DMS79 treated with DMSO at 0.1 percent for 48 hours (cell line): ENCODE data around the gene CEBPE.

Source experiments
- DNase-seq: peaks from one replicate; lab custom pipeline; 2025; lab: John Stamatoyannopoulos, UW

Gene CEBPE

DNA sequence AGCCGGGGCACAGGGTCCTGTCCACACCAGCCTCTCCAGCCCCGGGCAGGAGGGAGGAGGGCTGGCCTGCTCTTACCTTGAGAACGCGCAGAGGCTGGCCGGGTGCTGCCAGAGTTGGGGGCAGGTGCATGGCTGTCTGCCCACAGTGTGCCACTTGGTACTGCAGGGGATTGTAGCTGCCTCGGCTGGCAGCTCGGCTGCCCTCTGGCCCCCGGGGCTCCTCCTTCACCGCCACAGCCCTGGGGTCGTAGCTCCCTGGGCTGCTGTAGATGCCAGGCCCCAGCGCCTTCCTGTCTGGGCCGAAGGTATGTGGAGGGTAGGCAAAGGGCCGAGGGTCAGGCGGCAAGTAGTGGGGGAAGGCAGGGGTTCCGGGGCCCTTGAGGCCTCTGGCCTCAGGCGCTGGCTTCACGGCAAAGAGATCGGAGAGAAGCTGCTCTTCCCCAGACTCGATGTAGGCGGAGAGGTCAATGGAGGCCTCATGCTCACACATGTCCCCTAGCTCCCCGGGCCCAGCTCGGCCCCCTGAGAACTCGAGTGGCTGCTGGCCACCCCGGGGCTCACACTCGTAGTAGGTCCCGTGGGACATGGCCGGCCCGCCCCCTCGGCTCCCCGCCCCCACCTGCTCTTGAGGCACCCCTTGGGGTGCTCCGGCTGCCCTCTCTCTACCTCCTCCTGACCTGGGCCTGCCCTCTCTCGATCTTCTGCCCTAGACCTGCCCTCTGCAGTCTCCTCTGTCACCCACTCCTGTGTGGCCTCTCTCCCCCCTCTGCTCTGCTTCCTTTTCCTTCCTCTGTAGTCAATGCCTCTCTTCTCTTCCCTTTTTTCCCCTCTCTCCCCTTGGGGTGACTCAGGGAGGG is at the start of gene CEBPE:
Gene CEBPE, minus strand, starts transcription at position 750 of the 857 bp plus-strand sequence. Its CDS starts 164 bp downstream, at position 586.
- DNase-seq: no peak

DNA sequence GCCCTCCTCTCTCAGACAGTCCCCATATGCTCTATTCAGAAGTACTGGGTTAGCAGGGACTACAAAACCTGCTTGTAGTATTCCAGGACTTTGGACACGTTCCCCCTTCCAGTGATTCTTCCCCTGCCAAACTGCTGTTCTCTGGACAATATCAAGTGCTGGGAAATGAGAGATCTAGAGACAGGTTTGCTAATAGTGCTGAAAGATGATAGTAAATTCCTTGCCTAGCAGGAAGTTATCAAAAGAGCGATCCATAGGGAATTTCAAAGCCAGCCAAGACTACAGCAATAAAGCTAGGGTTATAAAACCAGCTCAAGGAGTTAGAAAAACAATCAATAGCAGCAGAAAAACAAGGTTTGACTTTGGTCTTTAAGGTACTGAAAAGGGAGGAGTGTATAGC is 49.2 kb upstream of the CEBPE start:
- DNase-seq: no peak

DNA sequence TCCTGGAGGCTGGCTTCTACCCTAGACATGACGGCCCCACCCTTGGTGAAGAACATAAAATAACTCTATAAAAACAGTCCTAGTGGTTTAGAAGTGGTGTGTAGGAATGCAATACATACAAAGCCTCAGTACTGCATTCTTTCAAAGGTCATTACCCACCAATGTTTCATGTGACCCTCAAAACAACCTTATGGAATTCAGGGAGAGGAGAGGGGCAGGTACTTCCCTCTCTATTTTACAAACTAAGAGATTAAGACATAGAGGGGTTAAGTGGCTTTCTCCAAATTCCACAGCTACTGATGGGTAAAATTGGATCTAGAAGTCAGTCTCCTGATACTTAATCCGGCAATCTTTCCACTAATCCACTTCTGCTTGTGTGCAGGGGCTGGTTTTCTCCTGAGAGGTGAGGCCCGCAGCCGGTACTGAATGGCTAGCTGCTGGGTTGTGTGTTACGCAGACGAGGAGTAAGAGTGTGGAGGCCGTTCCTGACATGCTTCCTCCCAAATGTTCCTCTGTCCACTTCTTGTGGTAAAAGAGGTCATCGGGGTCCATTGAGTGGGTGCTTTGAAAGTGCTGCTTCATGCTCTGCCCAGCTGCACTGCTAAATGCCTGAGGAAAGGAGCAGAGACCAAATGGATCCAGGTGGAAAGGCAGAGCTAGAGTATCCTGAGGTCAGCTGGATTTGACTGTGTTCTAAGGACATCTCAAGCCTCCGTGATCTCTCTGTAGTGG is 48.2 kb upstream of the CEBPE start:
- DNase-seq: no peak

DNA sequence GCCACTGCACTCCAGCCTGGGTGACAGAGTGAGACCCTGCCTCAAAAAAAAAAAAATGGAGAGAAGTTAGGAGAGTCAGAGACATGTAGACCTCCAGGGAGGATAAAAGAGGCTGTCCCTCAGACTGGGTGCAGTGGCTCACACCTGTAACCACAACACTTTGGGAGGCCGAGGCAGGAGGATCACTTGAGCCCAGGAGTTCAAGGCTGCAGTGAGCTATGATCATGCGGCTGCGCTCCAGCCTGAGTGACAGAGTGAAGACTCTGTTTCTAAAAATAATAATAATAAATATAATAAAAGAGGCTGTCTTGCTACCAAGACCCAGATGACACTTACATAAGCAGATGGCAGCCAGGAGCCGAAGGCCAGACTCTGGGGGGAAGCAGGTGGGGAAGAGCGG is 45.9 kb upstream of the CEBPE start:
- DNase-seq: no peak

DNA sequence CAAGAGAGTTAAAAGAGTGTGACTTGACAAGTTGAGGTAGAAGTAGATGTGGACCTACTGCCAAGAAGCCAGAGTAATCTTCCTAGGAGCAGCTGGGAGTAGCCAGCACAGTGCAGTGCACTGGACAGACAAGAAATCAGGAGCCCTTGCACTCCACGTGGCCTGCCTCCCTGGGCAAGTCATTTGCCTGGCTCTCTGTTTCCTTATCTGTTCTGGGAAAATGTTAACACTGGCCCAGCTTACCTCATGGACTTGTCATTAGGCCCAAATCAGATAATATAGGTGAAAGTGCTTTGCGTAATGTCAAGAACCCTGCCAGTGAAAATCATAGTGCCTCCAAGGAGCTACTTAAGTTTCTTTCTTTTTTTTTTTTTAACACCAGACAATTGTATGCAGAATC is 45.2 kb upstream of the CEBPE start:
- DNase-seq: no peak

DNA sequence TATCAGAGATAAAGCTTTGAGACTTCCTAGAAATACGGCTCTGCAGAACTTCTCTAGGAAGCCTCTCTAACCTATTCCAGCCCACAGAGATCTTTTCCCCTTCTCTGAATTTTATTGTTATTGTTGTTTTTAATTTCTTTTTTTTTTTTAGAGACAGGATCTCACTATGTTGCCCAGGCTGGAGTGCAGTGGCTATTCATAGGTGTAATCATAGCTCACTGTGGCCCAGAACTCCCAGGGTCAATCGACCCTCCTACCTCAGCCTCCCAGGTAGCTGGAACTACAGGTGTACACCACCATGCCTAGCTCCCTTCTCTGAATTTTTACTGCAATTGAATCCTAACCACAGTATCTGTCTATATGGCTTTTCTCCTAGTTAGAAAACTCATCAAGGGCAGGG is 44.8 kb upstream of the CEBPE start:
- DNase-seq: no peak

DNA sequence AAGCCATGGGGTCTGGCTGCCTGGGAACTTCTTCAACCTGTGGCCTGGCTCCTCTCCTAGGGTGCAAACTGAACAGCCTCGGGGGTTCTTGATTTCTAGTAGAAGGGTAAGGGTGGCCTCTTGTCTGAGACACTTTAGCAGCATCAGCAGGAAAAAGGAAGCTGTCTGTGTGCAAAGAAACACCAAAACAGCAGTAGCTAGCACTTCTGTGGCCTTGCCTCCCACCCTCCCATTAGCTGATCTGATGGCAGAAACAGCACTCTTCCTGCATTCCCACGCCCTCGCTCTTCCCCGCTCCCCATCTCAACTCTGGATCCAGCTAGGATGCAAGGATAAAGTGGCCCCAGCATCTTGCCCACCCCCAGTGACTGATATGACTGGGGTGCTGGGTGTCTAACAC is 43.7 kb upstream of the CEBPE start:
- DNase-seq: no peak

DNA sequence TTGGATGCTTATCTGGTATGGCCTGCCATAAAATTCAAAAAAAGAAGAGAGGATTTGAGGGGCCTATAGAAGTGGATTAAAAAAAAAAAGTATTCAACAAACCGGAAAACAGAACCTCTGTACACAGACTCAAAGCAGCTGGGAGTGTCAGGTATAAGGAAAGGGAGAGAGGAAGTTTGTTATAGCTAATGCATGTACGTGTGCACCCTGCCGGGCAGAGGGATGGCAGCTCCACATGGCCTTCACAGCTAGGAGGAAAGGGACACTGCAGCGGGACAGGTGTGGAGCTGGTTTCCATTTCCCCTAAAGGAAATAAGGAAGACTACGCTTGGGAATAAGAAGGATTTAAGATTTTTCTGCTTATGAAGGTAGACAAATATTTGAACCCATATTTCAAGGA is 43.0 kb upstream of the CEBPE start:
- DNase-seq: no peak

DNA sequence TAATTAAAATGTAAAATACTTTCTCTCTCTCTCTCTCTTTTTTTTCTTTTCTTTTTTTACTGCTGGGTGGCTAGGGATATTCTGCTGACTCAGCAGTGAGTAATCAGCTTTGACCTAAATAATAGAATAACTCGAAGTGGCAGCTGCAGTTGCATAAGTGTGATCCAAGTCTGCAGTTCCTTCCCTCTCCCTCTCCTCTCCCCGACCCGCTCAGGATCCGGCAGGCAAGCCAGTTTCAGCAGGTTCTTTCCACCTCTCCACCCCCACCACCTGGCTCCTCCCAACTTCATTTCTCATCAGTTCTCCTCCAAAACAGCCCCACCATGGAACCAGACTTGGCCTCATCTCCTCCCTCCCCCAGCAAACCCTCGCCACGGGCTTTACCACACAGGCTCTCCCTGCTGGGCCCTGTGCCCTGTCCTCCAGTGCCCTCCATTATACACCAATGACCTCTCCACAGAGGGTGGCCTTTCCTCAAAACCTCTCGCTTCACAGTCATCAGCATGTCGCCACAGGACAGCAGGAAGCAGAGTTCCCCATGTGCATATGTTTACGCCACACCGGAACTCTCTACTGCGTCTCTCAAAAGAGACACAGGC is 42.0 kb upstream of the CEBPE start:
- peak; percentile 63 for DNase-seq

DNA sequence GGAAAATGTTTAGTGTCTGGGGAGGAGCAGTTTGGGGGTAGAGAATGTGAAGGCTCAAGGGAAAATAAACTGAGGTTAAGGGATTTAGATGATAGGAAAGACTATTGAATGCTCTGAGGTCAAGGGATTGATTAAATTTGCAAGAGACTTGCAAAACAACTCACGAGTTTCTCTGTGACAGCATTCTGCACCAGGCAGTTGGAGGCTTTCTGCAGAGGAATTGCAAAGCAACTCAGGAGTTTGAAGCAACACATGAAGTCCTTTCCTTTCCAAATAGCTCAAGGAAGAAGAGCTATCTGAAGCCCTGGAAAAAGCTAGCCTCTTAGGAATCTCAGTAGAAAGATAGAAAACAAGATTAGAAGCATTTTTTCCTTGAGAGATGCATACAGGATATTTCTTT is 40.5 kb upstream of the CEBPE start:
- no peak for DNase-seq

DNA sequence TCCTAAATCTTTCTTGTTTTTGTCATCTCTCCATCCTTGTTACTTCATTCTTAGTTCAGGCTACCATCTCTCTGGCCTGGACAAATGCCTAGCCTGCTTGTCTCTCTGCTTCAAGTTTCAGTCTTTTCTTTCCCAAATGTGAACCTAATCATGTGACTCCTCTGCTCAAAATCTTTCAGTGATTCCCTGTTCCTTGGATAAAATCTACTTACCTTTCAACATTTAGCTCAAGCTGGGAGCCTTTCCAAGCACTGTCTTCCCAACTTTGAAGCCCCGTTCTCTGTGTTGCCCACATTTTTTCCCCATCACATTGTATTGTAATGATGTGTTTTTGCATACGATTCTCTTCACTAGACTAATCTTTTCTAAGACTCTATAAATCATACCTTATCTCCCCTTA is 39.7 kb upstream of the CEBPE start:
- no peak for DNase-seq

DNA sequence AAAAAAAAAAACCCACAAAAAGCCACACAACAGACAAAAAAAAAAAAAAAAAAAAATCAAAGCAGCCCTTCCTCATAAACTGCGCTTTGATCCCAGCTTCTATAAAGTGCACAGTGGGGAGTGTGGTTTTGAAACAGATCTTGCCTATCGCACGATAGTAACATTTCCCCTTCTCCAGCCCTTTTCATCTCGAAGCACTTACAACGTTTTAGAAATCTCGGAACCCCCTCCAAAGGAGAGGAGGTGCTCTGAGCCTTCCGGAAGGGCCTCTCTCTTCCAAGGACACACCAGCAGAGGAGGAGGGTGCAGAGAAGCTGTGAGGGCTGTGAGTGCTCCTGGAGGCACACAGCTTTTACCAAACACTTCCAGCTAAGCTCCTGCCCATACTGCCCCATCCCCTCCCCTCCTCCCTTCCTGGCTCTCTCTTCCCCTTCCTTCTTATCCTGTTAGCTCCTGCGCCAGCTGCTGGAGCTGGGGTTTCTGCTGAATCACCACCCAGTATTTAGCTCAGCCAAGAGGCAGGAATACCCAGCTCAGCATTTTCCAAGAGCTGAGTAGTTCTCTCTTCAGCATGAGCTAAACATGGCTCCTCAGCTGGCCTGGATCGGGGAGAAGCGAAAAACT is 36.0 kb upstream of the CEBPE start:
- DNase-seq: peak; percentile 71

DNA sequence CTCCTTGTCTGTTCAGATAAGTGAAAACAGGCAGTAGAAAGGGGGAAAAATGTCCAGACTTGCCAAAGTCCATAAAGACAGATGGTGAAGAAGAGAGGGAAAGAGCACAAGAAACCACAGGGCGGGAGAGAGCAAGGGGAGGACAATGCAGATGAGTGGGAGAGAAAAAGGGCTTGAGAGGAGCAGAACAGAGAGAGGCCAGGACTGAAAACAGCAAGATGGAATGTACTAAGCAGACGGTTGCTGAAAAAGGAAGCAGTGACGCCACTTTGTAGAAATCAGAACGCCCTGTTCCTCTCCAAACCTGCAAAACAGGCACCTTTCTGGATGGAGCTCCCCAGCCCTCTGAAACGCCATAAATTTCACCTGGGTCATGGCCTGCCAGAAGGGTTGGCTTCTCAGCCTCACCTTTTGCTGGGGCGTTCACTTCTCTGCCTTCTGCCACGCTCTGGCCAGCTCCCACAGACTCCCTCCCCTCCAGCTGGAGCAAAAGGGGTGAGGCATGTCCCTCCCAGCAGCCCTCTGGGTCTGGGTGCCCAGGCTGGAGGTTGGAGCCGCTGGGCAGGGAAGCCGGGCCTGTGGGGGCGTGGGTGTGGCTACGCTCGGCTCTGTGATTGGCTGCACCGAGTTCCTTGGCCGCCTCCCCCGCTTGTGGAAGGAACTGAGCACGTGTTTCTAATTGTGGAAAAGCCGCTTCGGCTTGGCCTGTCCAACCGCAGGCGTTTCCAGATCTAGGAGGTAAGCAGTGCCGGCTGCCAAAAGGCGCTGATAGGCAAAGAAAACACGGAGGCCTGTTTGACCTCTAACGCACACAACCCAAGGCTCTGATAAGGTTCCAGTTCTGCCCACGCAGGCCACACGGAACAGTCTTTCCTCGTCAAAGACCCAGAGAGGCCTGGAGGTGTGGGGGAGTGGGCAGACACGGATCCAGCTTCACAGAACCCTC is 35.1 kb upstream of the CEBPE start:
- no peak for DNase-seq

DNA sequence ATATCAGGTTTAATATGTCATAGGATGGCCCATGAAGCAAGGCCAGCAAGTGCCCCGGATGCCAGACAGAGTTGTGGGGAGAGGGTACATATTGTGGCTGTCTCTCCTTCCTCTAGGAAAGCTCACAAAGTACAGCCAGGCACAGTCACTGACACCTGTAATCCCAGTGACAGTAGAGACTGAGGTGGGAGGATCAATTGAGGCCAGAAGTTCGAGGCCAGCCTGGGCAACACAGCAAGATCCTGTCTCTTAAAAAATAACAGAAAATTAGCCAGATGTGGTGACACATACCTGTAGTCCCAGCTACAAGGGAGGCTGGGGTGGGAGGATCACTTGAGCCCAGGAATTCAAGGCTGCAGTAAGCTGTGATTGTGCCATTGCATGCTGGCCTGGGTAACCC is 32.3 kb upstream of the CEBPE start:
- no peak for DNase-seq

DNA sequence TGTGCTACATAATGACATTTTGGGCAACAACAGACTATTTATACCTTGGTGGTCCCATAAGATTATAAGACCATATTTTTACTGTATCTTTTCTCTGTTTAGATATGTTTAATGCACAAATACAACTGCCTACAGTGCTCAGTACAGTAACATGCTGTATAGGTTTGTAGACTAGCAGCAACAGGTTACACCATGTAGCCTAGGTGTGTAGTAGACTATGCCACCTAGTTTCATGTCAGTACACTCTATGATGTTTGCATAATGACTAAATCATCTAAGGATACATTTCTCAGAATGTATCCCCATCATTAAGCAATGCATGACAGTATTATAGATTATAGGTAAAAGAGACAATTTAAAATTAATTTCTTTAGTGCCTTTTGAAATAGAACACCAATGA is 30.7 kb upstream of the CEBPE start:
- no peak for DNase-seq

DNA sequence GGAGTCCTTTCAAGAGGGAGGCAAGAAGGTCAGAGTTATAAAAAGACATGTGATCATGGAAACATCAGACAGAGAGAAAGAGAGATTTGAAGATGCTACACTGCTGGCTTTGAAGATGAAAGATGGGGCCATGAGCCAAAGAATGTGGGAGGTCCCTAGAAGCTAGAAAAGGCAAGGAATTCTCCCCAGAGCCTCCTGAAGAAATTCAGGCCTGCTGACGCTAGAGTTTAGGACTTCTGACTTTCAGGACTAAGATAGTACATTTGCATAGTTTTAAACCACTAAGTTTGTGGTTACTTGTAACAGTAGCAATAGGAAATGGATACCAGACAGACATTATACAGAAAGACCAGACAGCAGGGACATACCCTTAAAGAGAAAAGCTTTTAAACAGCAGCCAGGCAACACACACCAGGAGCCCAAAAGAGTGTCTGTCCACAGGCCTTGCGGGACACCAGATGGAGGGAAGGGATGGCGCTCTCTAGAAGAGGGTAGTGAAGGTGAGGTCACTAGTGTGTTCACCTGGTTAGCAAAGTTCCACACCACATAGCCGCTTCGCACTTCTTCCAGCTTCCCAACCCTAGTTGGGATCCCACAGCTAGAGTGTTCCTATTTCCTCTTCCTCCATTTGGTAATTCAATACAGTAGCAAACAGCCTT is 29.7 kb upstream of the CEBPE start:
- DNase-seq: no peak

DNA sequence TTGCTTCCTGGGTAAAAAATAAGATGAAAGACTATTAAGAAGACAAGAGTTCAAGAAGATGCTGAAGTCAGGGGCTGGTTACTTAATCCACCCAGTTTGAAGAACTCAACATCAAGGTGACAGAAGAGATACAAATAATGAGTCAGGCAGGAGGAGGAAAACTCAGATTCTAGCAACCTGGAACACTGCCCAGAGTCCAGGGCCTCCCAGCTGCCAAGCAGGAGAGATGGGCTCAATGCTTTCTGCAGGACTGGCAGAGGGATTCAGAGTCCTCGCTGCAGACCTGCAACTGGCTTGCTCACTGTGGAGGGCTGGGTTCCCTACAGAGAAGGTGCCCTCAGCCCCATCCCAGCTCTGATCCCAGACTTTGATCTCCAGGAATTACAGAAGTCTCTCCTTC is 28.6 kb upstream of the CEBPE start:
- DNase-seq: no peak

DNA sequence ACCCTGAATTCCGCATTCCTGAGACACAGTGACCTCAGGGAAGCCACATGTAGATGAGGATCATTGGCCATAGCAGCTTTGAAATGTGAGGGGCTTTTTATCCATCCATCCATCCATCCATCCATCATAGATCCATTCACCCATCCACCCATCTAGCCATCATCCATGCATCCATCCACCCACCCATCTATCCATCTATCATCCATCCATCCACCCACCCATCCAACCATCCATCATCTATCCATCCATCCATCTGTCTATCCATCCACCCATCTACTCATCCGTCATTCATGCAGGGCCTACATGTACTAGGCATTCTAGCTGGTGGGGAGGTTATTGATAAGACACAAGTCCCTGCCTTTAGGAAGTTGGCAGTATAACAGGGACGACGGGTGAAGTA is 27.9 kb upstream of the CEBPE start:
- DNase-seq: no peak

DNA sequence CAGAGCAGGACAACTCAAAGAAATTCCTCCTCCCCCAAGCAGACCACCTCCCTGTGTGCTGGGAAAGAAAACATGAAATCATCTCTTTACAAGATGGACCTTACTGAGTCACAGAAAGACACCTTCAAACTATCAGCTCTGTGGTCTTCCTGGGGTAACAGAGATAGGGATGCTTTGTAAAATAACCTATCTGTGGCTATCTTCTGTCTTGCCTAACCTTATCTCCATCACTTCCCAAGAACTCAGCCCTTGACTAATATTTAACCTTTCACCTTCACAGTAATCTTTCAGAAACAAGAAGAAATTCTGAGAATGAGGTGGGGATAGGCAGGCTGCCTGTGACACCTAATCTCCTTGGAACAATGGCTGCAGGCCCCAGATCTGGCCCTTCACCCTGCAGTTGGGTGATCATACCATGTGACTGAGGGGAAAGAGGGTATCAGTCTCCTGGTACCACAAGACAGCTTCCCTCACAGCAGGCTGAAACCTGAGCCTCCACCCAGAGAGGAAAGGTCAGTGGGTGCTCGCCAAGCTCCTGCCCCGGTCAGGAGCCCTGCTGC is 27.4 kb upstream of the CEBPE start:
- no peak for DNase-seq

DNA sequence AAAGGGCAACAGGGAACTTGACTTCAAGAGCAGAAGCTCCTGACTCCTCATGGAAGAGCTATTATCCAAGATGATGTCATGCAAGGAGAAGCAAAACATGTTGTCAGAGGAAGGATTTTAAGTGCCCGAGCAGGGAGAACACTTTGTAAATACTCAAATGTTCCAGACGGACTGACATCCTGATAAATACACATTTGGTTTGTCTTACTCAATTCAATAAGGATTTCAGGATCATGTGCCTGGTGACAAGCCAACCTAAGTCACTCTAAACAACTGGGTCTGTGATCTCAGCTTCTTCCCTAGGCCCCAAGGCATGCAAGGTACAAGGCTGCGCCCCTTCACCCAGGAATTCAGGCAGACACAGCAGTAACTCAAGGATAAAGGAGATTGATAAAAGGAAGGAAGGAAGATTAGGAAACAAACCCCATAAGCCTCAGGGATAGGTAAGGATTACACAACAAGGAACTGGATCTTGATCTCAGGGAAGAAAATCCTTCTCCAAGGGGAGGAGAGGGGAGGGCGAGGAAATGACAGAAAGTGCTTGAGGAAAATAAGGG is 26.8 kb upstream of the CEBPE start:
- DNase-seq: no peak
